GM12878 (cell line): ENCODE measurements around the gene PRKCE. TPM values are rescaled to one million over a fixed set of nuclear protein-coding genes. Genes with fewer than 3 reads are reported as not detected.

Experiments
- BCL11A ChIP-seq: IDR thresholded peaks from 2 replicates; pipeline ENCODE4 v1.6.1; 2011; ENCODE audit warnings: low read depth, low read length
- HDAC6 ChIP-seq: fragments of 200-600 bp; sonication (generic); IDR thresholded peaks from one replicate; pipeline ENCODE4 v1.8.0; 2017; ENCODE audit warnings: antibody characterized with exemption; ENCODE audit not compliant: unreplicated experiment
- PAX5 ChIP-seq: IDR thresholded peaks from 2 replicates; pipeline ENCODE4 v1.6.1; 2011; ENCODE audit warnings: low read depth, low read length, borderline replicate concordance
- SRF ChIP-seq, 2 experiments: IDR thresholded peaks; 2 replicates each; pipeline ENCODE4 v1.6.1; 2011; ENCODE audit warnings: low read depth in 2 of 2, low read length in 2 of 2, mild to moderate bottlenecking in 1 of 2, moderate library complexity in 1 of 2
- polyA plus RNA-seq, 11 experiments: library from polyadenylated mRNA; depleted of rRNA in 4 of 11; unstranded in 6 of 11; stranded (reverse) in 5 of 11; fragments of >200 nt; fragmentation: Nextera tagmentation in 4 of 11; fragmentation: Illumina TruSeq in 1 of 11; extraction: Ambion mirVana in 4 of 11; extraction: Trizol in 1 of 11; gene quantifications; 1 replicate in 1 of 11; 2 replicates in 10 of 11; pipeline versions ENCODE4 v1.2.1 to v1.2.3, GENCODE V29; 2011 to 2016; ENCODE audit warnings: inconsistent platforms in 2 of 11, missing spikeins in 2 of 11, low read depth in 1 of 11
- total RNA-seq, 4 experiments: library from RNA; depleted of rRNA in 3 of 4; stranded (reverse); fragments of >200 nt in 3 of 4; fragmentation: Illumina TruSeq in 1 of 4; extraction: Trizol in 1 of 4; gene quantifications; 2 replicates each; pipeline versions ENCODE4 v1.2.1 to v1.2.3, GENCODE V29; 2013 to 2021
- TF ChIP-seq, protein P1 (sequence below): fragments of 450-650 bp; IDR thresholded peaks from 2 replicates; pipeline ENCODE4 v1.6.1; 2018; ENCODE audit warnings: mild to moderate bottlenecking, low read depth, moderate library complexity; ENCODE audit not compliant: partially characterized antibody
- TF ChIP-seq, protein P2 (sequence below): fragments of 450-650 bp; IDR thresholded peaks from 2 replicates; pipeline ENCODE4 v1.6.1; 2017; ENCODE audit warnings: antibody characterized with exemption, mild to moderate bottlenecking, moderate library complexity
- TF ChIP-seq, protein P3 (sequence below): fragments of 150-350 bp; IDR thresholded peaks from 2 replicates; pipeline ENCODE4 v1.6.1; 2016; ENCODE audit warnings: low read depth, low read length

The PRKCE gene
- total and polyA plus RNA-seq, 10 of the 15 experiments (the other 5 are each of a cell fraction or from before 2014, with no cell fraction given), result 2.6 to 28.2 (median 11.3) TPM

DNA sequence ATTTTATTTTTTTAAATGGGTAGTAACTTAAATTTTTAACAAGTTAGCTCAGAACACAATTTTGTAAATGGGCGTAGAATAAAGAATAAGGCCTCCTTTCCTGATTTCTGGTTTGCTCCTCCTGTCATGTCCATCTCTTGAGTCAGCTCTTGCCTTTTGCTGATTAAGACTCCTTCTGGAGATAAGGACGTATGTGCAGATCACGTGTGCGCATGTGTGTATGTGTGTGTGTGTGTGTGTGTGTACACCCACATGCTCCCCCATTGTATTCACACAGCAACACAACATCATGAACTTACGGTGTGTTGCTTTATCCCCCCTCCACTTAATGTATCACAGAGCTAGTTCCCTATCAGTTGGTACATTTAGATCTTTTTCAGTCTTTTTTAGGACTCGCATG lies 182.9 kb downstream of the PRKCE start (continued):
- TF ChIP-seq, protein P1, sequence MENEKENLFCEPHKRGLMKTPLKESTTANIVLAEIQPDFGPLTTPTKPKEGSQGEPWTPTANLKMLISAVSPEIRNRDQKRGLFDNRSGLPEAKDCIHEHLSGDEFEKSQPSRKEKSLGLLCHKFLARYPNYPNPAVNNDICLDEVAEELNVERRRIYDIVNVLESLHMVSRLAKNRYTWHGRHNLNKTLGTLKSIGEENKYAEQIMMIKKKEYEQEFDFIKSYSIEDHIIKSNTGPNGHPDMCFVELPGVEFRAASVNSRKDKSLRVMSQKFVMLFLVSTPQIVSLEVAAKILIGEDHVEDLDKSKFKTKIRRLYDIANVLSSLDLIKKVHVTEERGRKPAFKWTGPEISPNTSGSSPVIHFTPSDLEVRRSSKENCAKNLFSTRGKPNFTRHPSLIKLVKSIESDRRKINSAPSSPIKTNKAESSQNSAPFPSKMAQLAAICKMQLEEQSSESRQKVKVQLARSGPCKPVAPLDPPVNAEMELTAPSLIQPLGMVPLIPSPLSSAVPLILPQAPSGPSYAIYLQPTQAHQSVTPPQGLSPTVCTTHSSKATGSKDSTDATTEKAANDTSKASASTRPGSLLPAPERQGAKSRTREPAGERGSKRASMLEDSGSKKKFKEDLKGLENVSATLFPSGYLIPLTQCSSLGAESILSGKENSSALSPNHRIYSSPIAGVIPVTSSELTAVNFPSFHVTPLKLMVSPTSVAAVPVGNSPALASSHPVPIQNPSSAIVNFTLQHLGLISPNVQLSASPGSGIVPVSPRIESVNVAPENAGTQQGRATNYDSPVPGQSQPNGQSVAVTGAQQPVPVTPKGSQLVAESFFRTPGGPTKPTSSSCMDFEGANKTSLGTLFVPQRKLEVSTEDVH, result no peak
- TF ChIP-seq, protein P2, sequence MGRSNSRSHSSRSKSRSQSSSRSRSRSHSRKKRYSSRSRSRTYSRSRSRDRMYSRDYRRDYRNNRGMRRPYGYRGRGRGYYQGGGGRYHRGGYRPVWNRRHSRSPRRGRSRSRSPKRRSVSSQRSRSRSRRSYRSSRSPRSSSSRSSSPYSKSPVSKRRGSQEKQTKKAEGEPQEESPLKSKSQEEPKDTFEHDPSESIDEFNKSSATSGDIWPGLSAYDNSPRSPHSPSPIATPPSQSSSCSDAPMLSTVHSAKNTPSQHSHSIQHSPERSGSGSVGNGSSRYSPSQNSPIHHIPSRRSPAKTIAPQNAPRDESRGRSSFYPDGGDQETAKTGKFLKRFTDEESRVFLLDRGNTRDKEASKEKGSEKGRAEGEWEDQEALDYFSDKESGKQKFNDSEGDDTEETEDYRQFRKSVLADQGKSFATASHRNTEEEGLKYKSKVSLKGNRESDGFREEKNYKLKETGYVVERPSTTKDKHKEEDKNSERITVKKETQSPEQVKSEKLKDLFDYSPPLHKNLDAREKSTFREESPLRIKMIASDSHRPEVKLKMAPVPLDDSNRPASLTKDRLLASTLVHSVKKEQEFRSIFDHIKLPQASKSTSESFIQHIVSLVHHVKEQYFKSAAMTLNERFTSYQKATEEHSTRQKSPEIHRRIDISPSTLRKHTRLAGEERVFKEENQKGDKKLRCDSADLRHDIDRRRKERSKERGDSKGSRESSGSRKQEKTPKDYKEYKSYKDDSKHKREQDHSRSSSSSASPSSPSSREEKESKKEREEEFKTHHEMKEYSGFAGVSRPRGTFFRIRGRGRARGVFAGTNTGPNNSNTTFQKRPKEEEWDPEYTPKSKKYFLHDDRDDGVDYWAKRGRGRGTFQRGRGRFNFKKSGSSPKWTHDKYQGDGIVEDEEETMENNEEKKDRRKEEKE, result no peak
- no peak for TF ChIP-seq HDAC6
- TF ChIP-seq, protein P3, sequence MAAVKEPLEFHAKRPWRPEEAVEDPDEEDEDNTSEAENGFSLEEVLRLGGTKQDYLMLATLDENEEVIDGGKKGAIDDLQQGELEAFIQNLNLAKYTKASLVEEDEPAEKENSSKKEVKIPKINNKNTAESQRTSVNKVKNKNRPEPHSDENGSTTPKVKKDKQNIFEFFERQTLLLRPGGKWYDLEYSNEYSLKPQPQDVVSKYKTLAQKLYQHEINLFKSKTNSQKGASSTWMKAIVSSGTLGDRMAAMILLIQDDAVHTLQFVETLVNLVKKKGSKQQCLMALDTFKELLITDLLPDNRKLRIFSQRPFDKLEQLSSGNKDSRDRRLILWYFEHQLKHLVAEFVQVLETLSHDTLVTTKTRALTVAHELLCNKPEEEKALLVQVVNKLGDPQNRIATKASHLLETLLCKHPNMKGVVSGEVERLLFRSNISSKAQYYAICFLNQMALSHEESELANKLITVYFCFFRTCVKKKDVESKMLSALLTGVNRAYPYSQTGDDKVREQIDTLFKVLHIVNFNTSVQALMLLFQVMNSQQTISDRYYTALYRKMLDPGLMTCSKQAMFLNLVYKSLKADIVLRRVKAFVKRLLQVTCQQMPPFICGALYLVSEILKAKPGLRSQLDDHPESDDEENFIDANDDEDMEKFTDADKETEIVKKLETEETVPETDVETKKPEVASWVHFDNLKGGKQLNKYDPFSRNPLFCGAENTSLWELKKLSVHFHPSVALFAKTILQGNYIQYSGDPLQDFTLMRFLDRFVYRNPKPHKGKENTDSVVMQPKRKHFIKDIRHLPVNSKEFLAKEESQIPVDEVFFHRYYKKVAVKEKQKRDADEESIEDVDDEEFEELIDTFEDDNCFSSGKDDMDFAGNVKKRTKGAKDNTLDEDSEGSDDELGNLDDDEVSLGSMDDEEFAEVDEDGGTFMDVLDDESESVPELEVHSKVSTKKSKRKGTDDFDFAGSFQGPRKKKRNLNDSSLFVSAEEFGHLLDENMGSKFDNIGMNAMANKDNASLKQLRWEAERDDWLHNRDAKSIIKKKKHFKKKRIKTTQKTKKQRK, result no peak
- TF ChIP-seq SRF (IDR thresholded peaks at IDR 0.05; ENCODE audit: low read depth in 2 of 2, low read length in 2 of 2), result no peak
- TF ChIP-seq BCL11A, result no peak
- 0 out of 2 replicates have a peak, but pooled peaks have one; percentile 1 for TF ChIP-seq PAX5
